AG09319 (cell line): Measurements from ENCODE around the gene SERPINA12.

Experiments
- DNase-seq: peaks from one replicate; pipeline ENCODE4 v3.0.0-alpha.2; 2010; ENCODE audit warnings: low read depth; ENCODE audit errors: extremely low read depth
- CTCF ChIP-seq: IDR thresholded peaks from 2 replicates; pipeline ENCODE4 v1.5.1; 2011; ENCODE audit warnings: low read depth, mild to moderate bottlenecking, inconsistent platforms, low read length, moderate library complexity

SERPINA12 gene

GRCh38 chr14:94446126-94446525, 63.1 kb downstream of the SERPINA12 start:
- DNase-seq = no peak

GRCh38 chr14:94445003-94445402, 64.3 kb downstream of the SERPINA12 start:
- DNase-seq = no peak
- no peak for TF ChIP-seq CTCF

More at GRCh38 chr14:94446126-94446525, 63.1 kb downstream of the SERPINA12 start:
- TF ChIP-seq CTCF = no peak

GRCh38 chr14:94441531-94442205, 67.6 kb downstream of the SERPINA12 start:
- no peak for DNase-seq

GRCh38 chr14:94441130-94441529, 68.1 kb downstream of the SERPINA12 start:
- TF ChIP-seq CTCF = no peak
- no peak for DNase-seq

More at GRCh38 chr14:94441531-94442205, 67.6 kb downstream of the SERPINA12 start:
- no peak for TF ChIP-seq CTCF

GRCh38 chr14:94439453-94440057, 69.7 kb downstream of the SERPINA12 start:
- no peak for TF ChIP-seq CTCF
- DNase-seq = no peak
